Endothelial cell of umbilical vein (primary cell): ENCODE data around the gene CALD1. TPM values are rescaled to one million over a fixed set of nuclear protein-coding genes. Genes with fewer than 3 reads are reported as not detected.

ENCODE experiments used
- BruUV-seq: library from RNA; stranded (reverse); fragments of 400-500 nt; replicated peaks from 2 replicates; lab custom pipeline; 2021; lab: Mats Ljungman, UMichigan
- CTCF ChIA-PET: fragments of 300-600, 350-600 bp; sonication (Branson Sonifier 250); formaldehyde crosslinking; loops from one replicate; lab custom pipeline; 2021; ENCODE audit warnings: antibody characterized with exemption, inconsistent platforms; lab: Charles Lee
- POLR2A ChIA-PET: fragments of 300-600, 350-600 bp; sonication (Branson Sonifier 250); formaldehyde crosslinking; loops from one replicate; lab custom pipeline; 2021; ENCODE audit warnings: antibody characterized with exemption, inconsistent platforms; lab: Charles Lee
- DNase-seq: peaks from one replicate; pipeline ENCODE4 v3.0.0-alpha.2; 2011; ENCODE audit warnings: low read depth, low spot score
- FAIRE-seq: peaks from 2 replicates; lab custom pipeline; 2011; peaks lifted over from hg19 to GRCh38; lab: Jason Lieb, UNC
- H2AFZ ChIP-seq: 2 replicates; pipeline ENCODE4 v1.6.0; 2012; ENCODE audit warnings: low read depth, low read length, control low read depth, inconsistent platforms
- H3K27ac ChIP-seq: 2 replicates; pipeline ENCODE4 v1.5.1; 2011; ENCODE audit warnings: low read depth, mild to moderate bottlenecking, control low read depth, low read length, moderate library complexity; ENCODE audit not compliant: insufficient read depth
- H3K27me3 ChIP-seq, 2 experiments: 2 replicates each; pipeline versions ENCODE4 v1.6.0 to v1.6.1; 2011; ENCODE audit warnings: low read length in 2 of 2, mixed read lengths in 1 of 2; ENCODE audit not compliant: control insufficient read depth in 2 of 2, insufficient read depth in 2 of 2
- H3K36me3 ChIP-seq, 2 experiments: 2 replicates in 1 of 2; 3 replicates in 1 of 2; pipeline ENCODE4 v1.5.1; 2011; ENCODE audit warnings: low read length in 2 of 2, mild to moderate bottlenecking in 1 of 2, moderate library complexity in 1 of 2; ENCODE audit not compliant: control insufficient read depth in 2 of 2, insufficient read depth in 2 of 2; ENCODE audit errors: extremely low read depth in 1 of 2
- H3K4me1 ChIP-seq: 3 replicates; pipeline ENCODE4 v1.5.1; 2011; ENCODE audit warnings: mild to moderate bottlenecking, low read length; ENCODE audit not compliant: control insufficient read depth, insufficient read depth; ENCODE audit errors: extremely low read depth
- H3K4me2 ChIP-seq: 2 replicates; pipeline ENCODE4 v1.6.1; 2011; ENCODE audit warnings: low read length, control low read depth, mixed read lengths; ENCODE audit not compliant: insufficient read depth
- H3K4me3 ChIP-seq, 3 experiments: fragments of 200-600 bp in 1 of 3; sonication (generic), shearing (Covaris generic) in 1 of 3; replicated peaks in 1 of 3; 2 replicates each; pipeline ENCODE4 v1.5.1; 2011 to 2016; ENCODE audit warnings: control low read depth in 3 of 3, low read length in 3 of 3, mild to moderate bottlenecking in 2 of 3, inconsistent platforms in 1 of 3, low read depth in 1 of 3, moderate library complexity in 1 of 3; ENCODE audit not compliant: insufficient read depth in 1 of 3
- H3K79me2 ChIP-seq: 2 replicates; pipeline ENCODE4 v1.6.0; 2012; ENCODE audit warnings: low read length, inconsistent platforms; ENCODE audit not compliant: control insufficient read depth, insufficient read depth
- H3K9ac ChIP-seq: replicated peaks from 2 replicates; pipeline ENCODE3; 2011; ENCODE audit warnings: low read length, control low read depth; ENCODE audit not compliant: insufficient read depth; ENCODE audit errors: extremely low read depth
- H3K9me1 ChIP-seq: replicated peaks from 3 replicates; pipeline ENCODE4 v1.6.0; 2011; ENCODE audit warnings: mild to moderate bottlenecking, low read length; ENCODE audit not compliant: control insufficient read depth, insufficient read depth; ENCODE audit errors: extremely low read depth
- H3K9me3 ChIP-seq: replicated peaks from 2 replicates; pipeline ENCODE4 v1.5.1; 2012; ENCODE audit warnings: low read length, inconsistent platforms; ENCODE audit not compliant: control insufficient read depth, insufficient read depth
- H4K20me1 ChIP-seq: replicated peaks from 2 replicates; pipeline ENCODE3; 2011; ENCODE audit warnings: mild to moderate bottlenecking, low read length; ENCODE audit not compliant: control insufficient read depth, insufficient read depth; ENCODE audit errors: extremely low read depth
- CTCF ChIP-seq, 2 donors: IDR thresholded peaks; 1 replicate in 1 of 2; 2 replicates in 1 of 2; pipeline ENCODE4 v1.5.1; 2011; ENCODE audit warnings: low read length in 2 of 2, mild to moderate bottlenecking in 2 of 2, moderate library complexity in 2 of 2, control low read depth in 1 of 2, inconsistent platforms in 1 of 2, low read depth in 1 of 2; ENCODE audit not compliant: insufficient read depth in 1 of 2; ENCODE audit errors: extremely low read depth in 1 of 2
- EZH2 ChIP-seq: IDR thresholded peaks from 2 replicates; pipeline ENCODE4 v1.6.1; 2012; ENCODE audit warnings: borderline replicate concordance, low read depth, mild to moderate bottlenecking, moderate library complexity, low read length, inconsistent platforms; ENCODE audit not compliant: severe bottlenecking
- FOS ChIP-seq: IDR thresholded peaks from 2 replicates; pipeline ENCODE4 v1.6.1; 2011; ENCODE audit warnings: mild to moderate bottlenecking, low read length, moderate library complexity, borderline replicate concordance; ENCODE audit not compliant: insufficient read depth
- GATA2 ChIP-seq: IDR thresholded peaks from 2 replicates; pipeline ENCODE4 v1.7.0; 2011; ENCODE audit warnings: low read depth, mild to moderate bottlenecking, moderate library complexity, mixed read lengths, low read length; ENCODE audit not compliant: insufficient read length, insufficient read depth
- JUN ChIP-seq: IDR thresholded peaks from 2 replicates; pipeline ENCODE4 v1.6.1; 2011; ENCODE audit warnings: borderline replicate concordance, low read depth; ENCODE audit not compliant: insufficient read length, insufficient read depth
- MAX ChIP-seq: IDR thresholded peaks from 2 replicates; pipeline ENCODE4 v1.6.1; 2011; ENCODE audit not compliant: insufficient read depth, insufficient read length
- MYC ChIP-seq: IDR thresholded peaks from one replicate; pipeline ENCODE4 v1.6.1; 2011; ENCODE audit warnings: mild to moderate bottlenecking, low read depth, low read length
- POLR2A ChIP-seq: IDR thresholded peaks from 2 replicates; pipeline ENCODE4 v1.6.1; 2012; ENCODE audit warnings: low read depth, mild to moderate bottlenecking, control low read depth, low read length
- POLR2AphosphoS5 ChIP-seq: IDR thresholded peaks from 2 replicates; pipeline ENCODE4 v1.6.1; 2012; ENCODE audit warnings: low read depth, mild to moderate bottlenecking, control low read depth, low read length, moderate library complexity; ENCODE audit not compliant: insufficient read depth
- dilution Hi-C: fragments of 300-500 bp; cut with MboI; formaldehyde crosslinking; loops from one replicate; pipeline ENCODE4 v1.15.0; 2019; ENCODE audit warnings: low sequenced_read_pairs; ENCODE audit not compliant: extremely low pct_ligation_motif_present
- intact Hi-C: fragments of 100-400 bp; cut with micrococcal nuclease; formaldehyde crosslinking; loops from one replicate; pipeline ENCODE4 v1.10.0; 2022
- polyA plus RNA-seq, 4 experiments: library from polyadenylated mRNA; depleted of rRNA in 3 of 4; stranded (reverse) in 3 of 4; unstranded in 1 of 4; fragments of >200 nt; gene quantifications; 2 replicates each; pipeline versions ENCODE4 v1.2.1 to v1.2.3, GENCODE V29; 2011 to 2012; ENCODE audit warnings: missing spikeins in 1 of 4
- total RNA-seq: library from RNA; stranded (reverse); gene quantifications from 2 replicates; pipeline ENCODE4 v1.2.3, GENCODE V29; 2021

Gene CALD1
- total and polyA plus RNA-seq, 2 donors (not counting 3 experiments of a cell fraction or from before 2014, with no cell fraction given): 136 to 307 TPM

GRCh38 chr7:134919240-134919641 is 139.8 kb downstream of the CALD1 start:
- TF ChIP-seq POLR2AphosphoS5: no peak
- no peak for TF ChIP-seq MAX
- no peak for TF ChIP-seq FOS
- TF ChIP-seq GATA2: no peak
- TF ChIP-seq POLR2A: no peak
- TF ChIP-seq JUN: no peak
- no peak for TF ChIP-seq CTCF (IDR thresholded peaks at IDR 0.05; ENCODE audit: extremely low read depth in 1 of 2, insufficient read depth in 1 of 2, low read depth in 1 of 2, low read length in 2 of 2)
- TF ChIP-seq EZH2: no peak
- no peak for TF ChIP-seq MYC
- ChIA-PET POLR2A (no interaction called here), CTCF (no interaction called here)
- Histone ChIP-seq H3K9ac (no peak overlapping the region), H3K9me1 (no peaks in the 10 kb centered on the region), H3K4me3 (no peak overlapping the region), H3K79me2 (peaks cover 29% of the 10 kb centered on the region), H3K27ac (no peak overlapping the region), H3K27me3 (no peaks in the 10 kb centered on the region), H3K4me1 (no peaks in the 10 kb centered on the region), H3K4me2 (no peak overlapping the region), H3K36me3 (peaks cover 2 to 14% of the 10 kb centered on the region in 2 experiments), H4K20me1 (no peaks in the 10 kb centered on the region), H3K9me3 (no peaks in the 10 kb centered on the region), H2AFZ (no peak overlapping the region)
- dilution Hi-C loops (no loop called here), intact Hi-C loops (no loop called here)
- DNase-seq (no peak), FAIRE-seq (no peak)
- no TSS peak for BruUV-seq
